Measurements from ENCODE around the gene KRT2. TPM values are rescaled to one million over a fixed set of nuclear protein-coding genes. Genes with fewer than 3 reads are reported as not detected.

KRT2 gene
- total RNA-seq, 6 experiments from 2014 or later, result not detected

- no peak overlapping the region for H3K4me3 ChIP-seq
- H3K9me3 ChIP-seq, result no peaks in the 10 kb centered on the region
- DNase-seq (no peak), ATAC-seq (no peak)
- intact Hi-C loops (cut with DNase I), result no loop called here
- H3K4me1 ChIP-seq, result no peaks in the 10 kb centered on the region
- H3K36me3 ChIP-seq, result no peaks in the 10 kb centered on the region
- H3K27me3 ChIP-seq, result no peaks in the 10 kb centered on the region
- TF ChIP-seq POLR2A (IDR thresholded peaks at IDR 0.05), result no peak
- TF ChIP-seq CTCF (IDR thresholded peaks at IDR 0.05), result no peak
- 55% methylated on average over 4 of the region's 4 CpGs for WGBS (ENCODE audit: insufficient coverage, low coverage, low lambda C conversion rate, missing lambda C conversion rate)
- no peak overlapping the region for H3K27ac ChIP-seq
Measured at GRCh38 chr12:52637299-52637698, 14.7 kb downstream of the KRT2 start.

- TF ChIP-seq POLR2A (IDR thresholded peaks at IDR 0.05), result no peak
- TF ChIP-seq CTCF (IDR thresholded peaks at IDR 0.05), result no peak
- intact Hi-C loops (cut with DNase I), result no loop called here
- Histone ChIP-seq H3K27me3 (no peaks in the 10 kb centered on the region), H3K9me3 (no peaks in the 10 kb centered on the region), H3K27ac (no peak overlapping the region), H3K4me3 (no peak overlapping the region), H3K36me3 (no peaks in the 10 kb centered on the region), H3K4me1 (no peaks in the 10 kb centered on the region)
- WGBS (ENCODE audit: insufficient coverage, low coverage, low lambda C conversion rate, missing lambda C conversion rate), result 55% methylated on average over 5 of the region's 5 CpGs
- DNase-seq (no peak), ATAC-seq (no peak)
Measured at GRCh38 chr12:52636592-52637258, 15.3 kb downstream of the KRT2 start.

- no peak overlapping the region for H3K27ac ChIP-seq
- no peak for DNase-seq
- no peak for TF ChIP-seq CTCF (IDR thresholded peaks at IDR 0.05)
- no peak for TF ChIP-seq POLR2A (IDR thresholded peaks at IDR 0.05)
- no peak for ATAC-seq
- intact Hi-C loops (cut with DNase I), result no loop called here
- no peak overlapping the region for H3K4me3 ChIP-seq
- no peaks in the 10 kb centered on the region for H3K27me3 ChIP-seq
- no peaks in the 10 kb centered on the region for H3K4me1 ChIP-seq
- 57% methylated on average over 6 of the region's 6 CpGs for WGBS (ENCODE audit: insufficient coverage, low coverage, low lambda C conversion rate, missing lambda C conversion rate)
- H3K36me3 ChIP-seq, result no peaks in the 10 kb centered on the region
- no peaks in the 10 kb centered on the region for H3K9me3 ChIP-seq
Measured at GRCh38 chr12:52636189-52636588, 15.8 kb downstream of the KRT2 start.

GRCh38 chr12:52634266-52635056 lies 17.6 kb downstream of the KRT2 start:
- Histone ChIP-seq H3K27ac (no peak overlapping the region), H3K9me3 (no peaks in the 10 kb centered on the region), H3K4me3 (no peak overlapping the region), H3K27me3 (no peaks in the 10 kb centered on the region), H3K4me1 (no peaks in the 10 kb centered on the region), H3K36me3 (no peaks in the 10 kb centered on the region)
- TF ChIP-seq CTCF (IDR thresholded peaks at IDR 0.05) (no peak), POLR2A (IDR thresholded peaks at IDR 0.05) (no peak)
- intact Hi-C loops (cut with DNase I), result no loop called here
- ATAC-seq, result peak; percentile 81 to 98 (median 83)
- peak; percentile 70 to 88 (median 88) for DNase-seq
- 36% methylated on average over 5 of the region's 7 CpGs for WGBS (ENCODE audit: insufficient coverage, low coverage, low lambda C conversion rate, missing lambda C conversion rate)
